DND-41 (cell line): ENCODE measurements around the gene E2F2.

Source experiments
- ATAC-seq: fragments of 200-7000 bp; cut with Tn5 transposase; 3 replicates; pipeline ENCODE4 v1.9.1; 2021; ENCODE audit warnings: low read depth; ENCODE audit not compliant: insufficient read depth
- DNase-seq: peaks from one replicate; pipeline ENCODE4 v3.0.0-alpha.2; 2020
- H2AFZ ChIP-seq: 2 replicates; pipeline ENCODE4 v1.6.0; 2012; ENCODE audit warnings: low read depth, low read length
- H3K27ac ChIP-seq: 2 replicates; pipeline ENCODE4 v1.5.1; 2012; ENCODE audit warnings: low read length, inconsistent platforms
- H3K27me3 ChIP-seq: fragments of 200-600 bp; sonication (generic); 2 replicates; pipeline ENCODE4 v1.6.0; 2012; ENCODE audit warnings: low read length, mild to moderate bottlenecking, inconsistent platforms; ENCODE audit not compliant: insufficient read depth, poor library complexity
- H3K36me3 ChIP-seq: 2 replicates; pipeline ENCODE4 v1.5.1; 2012; ENCODE audit warnings: low read length, inconsistent platforms; ENCODE audit not compliant: insufficient read depth
- H3K4me1 ChIP-seq: 2 replicates; pipeline ENCODE4 v1.5.1; 2012; ENCODE audit warnings: mild to moderate bottlenecking, low read length; ENCODE audit not compliant: insufficient read depth
- H3K4me2 ChIP-seq: 2 replicates; pipeline ENCODE4 v1.6.0; 2012; ENCODE audit warnings: mild to moderate bottlenecking, moderate library complexity, low read length, inconsistent platforms; ENCODE audit not compliant: insufficient read depth
- H3K4me3 ChIP-seq, 2 experiments: fragments of 200-600 bp in 1 of 2; shearing (Covaris generic) in 1 of 2; 2 replicates each; pipeline ENCODE4 v1.5.1; 2012 to 2016; ENCODE audit warnings: inconsistent platforms in 2 of 2, low read length in 2 of 2, mild to moderate bottlenecking in 2 of 2, low read depth in 1 of 2, moderate library complexity in 1 of 2
- H3K79me2 ChIP-seq: 2 replicates; pipeline ENCODE4 v1.6.0; 2012; ENCODE audit warnings: low read length, inconsistent platforms; ENCODE audit not compliant: insufficient read depth
- H3K9ac ChIP-seq: 2 replicates; pipeline ENCODE4 v1.6.0; 2012; ENCODE audit warnings: low read depth, mild to moderate bottlenecking, inconsistent platforms, low read length, moderate library complexity
- H3K9me3 ChIP-seq: 2 replicates; pipeline ENCODE4 v1.5.1; 2012; ENCODE audit warnings: low read length, moderate library complexity, mild to moderate bottlenecking, inconsistent platforms; ENCODE audit not compliant: insufficient read depth, severe bottlenecking
- H4K20me1 ChIP-seq: 2 replicates; pipeline ENCODE4 v1.6.0; 2012; ENCODE audit warnings: low read length; ENCODE audit not compliant: insufficient read depth
- EZH2 ChIP-seq: IDR thresholded peaks from 3 replicates; pipeline ENCODE4 v1.6.1; 2012; ENCODE audit warnings: borderline replicate concordance, low read depth, mild to moderate bottlenecking, moderate library complexity, low read length, inconsistent platforms; ENCODE audit not compliant: severe bottlenecking
- TF ChIP-seq, protein P1 (sequence below): IDR thresholded peaks from 2 replicates; pipeline ENCODE4 v1.5.1; 2012; ENCODE audit warnings: borderline replicate concordance, low read length, moderate library complexity, mild to moderate bottlenecking; ENCODE audit not compliant: poor library complexity, severe bottlenecking; ENCODE audit errors: extremely low read depth

Gene E2F2, protein sequence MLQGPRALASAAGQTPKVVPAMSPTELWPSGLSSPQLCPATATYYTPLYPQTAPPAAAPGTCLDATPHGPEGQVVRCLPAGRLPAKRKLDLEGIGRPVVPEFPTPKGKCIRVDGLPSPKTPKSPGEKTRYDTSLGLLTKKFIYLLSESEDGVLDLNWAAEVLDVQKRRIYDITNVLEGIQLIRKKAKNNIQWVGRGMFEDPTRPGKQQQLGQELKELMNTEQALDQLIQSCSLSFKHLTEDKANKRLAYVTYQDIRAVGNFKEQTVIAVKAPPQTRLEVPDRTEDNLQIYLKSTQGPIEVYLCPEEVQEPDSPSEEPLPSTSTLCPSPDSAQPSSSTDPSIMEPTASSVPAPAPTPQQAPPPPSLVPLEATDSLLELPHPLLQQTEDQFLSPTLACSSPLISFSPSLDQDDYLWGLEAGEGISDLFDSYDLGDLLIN

DNA sequence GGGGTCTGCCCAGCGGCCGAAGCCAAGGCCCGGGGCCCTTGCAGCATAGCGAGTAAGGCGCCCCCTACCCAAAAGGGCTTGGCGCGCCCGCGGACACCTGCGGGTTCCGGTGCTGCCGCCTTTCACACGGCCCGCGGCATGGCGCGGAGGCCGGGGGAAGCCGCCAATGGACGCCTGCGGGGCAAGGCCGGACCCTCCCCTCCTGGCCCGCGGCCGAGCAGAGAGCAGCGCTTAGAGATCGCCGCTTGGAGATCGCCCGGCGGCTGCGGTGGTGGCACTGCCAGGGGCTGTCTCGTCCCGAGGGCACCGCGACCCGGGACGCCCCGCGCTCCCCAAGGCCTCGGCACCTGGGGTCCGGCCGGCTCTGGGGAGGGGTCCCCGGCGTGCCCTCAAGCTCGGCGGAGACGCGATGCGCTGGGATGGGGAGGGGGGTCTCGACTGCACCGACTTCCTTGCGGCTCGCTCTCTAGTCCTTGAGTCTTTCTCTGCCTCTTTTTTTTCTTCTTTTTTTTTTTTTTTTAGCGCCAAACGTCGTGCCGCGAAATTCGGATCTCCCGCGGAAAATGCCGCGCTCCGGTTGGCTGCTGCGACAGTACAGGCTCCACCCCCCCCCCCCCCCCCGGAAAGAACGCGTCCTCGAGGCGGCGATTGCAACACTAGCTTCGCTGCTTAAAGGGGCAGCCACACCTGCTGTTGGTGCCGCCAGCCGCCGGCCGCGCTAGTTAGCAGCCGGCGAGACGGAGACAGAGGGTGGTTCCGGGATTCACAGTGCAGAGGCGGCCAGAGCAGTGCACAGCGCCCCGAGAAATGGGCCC, at the start of gene E2F2:
Gene E2F2 (minus strand): TSS at position 487 of the 815 bp plus-strand sequence. CDS start 440 bp downstream, at position 47.
- DNase-seq (peak; percentile 90), ATAC-seq (peak; percentile 71)
- Histone ChIP-seq H3K9me3 (no peaks in the 10 kb centered on the region), H3K27me3 (no peaks in the 10 kb centered on the region), H2AFZ (peak within 1 kb of the TSS; percentile 69), H3K4me3 (peak within 1 kb of the TSS; percentile 78 to 80), H3K27ac (peak within 1 kb of the TSS; percentile 93), H3K36me3 (peaks cover 35% of the 10 kb centered on the region), H3K4me1 (peaks cover 52% of the 10 kb centered on the region), H3K79me2 (peaks cover 54% of the 10 kb centered on the region), H4K20me1 (peaks cover 34% of the 10 kb centered on the region), H3K4me2 (peak within 1 kb of the TSS; percentile 90), H3K9ac (peak within 1 kb of the TSS; percentile 94)
- TF ChIP-seq, protein P1, sequence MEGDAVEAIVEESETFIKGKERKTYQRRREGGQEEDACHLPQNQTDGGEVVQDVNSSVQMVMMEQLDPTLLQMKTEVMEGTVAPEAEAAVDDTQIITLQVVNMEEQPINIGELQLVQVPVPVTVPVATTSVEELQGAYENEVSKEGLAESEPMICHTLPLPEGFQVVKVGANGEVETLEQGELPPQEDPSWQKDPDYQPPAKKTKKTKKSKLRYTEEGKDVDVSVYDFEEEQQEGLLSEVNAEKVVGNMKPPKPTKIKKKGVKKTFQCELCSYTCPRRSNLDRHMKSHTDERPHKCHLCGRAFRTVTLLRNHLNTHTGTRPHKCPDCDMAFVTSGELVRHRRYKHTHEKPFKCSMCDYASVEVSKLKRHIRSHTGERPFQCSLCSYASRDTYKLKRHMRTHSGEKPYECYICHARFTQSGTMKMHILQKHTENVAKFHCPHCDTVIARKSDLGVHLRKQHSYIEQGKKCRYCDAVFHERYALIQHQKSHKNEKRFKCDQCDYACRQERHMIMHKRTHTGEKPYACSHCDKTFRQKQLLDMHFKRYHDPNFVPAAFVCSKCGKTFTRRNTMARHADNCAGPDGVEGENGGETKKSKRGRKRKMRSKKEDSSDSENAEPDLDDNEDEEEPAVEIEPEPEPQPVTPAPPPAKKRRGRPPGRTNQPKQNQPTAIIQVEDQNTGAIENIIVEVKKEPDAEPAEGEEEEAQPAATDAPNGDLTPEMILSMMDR = peak; percentile 56
- TF ChIP-seq EZH2 = no peak

DNA sequence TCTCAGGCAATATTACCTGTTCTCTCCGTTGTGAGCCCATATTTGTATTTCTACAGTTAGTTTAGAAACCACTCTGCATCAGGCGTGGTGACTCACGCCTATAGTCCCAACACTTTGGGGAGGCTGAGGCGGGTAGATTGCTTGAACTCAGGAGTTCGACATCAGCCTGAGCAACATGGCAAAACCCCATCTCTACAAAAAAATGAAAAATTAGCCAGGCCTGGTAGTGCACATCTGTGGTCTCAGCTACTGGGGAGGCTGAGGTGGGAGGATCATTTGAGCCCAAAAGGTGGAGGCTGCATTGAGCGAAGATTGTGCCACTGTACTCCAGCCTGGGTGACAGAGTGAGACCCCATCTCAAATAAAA, 47.9 kb upstream of the E2F2 start:
- ATAC-seq (no peak), DNase-seq (no peak)
- H3K4me3 ChIP-seq = no peak overlapping the region
- no peaks in the 10 kb centered on the region for H3K79me2 ChIP-seq
- no peak overlapping the region for H2AFZ ChIP-seq
- no peak overlapping the region for H3K9ac ChIP-seq
- H3K36me3 ChIP-seq = no peaks in the 10 kb centered on the region
- no peak overlapping the region for H3K4me2 ChIP-seq
- H3K9me3 ChIP-seq = no peaks in the 10 kb centered on the region
- no peaks in the 10 kb centered on the region for H3K27me3 ChIP-seq
- TF ChIP-seq, protein P1 = no peak
- TF ChIP-seq EZH2 = no peak
- no peaks in the 10 kb centered on the region for H3K4me1 ChIP-seq
- no peaks in the 10 kb centered on the region for H4K20me1 ChIP-seq
- H3K27ac ChIP-seq = no peak overlapping the region

DNA sequence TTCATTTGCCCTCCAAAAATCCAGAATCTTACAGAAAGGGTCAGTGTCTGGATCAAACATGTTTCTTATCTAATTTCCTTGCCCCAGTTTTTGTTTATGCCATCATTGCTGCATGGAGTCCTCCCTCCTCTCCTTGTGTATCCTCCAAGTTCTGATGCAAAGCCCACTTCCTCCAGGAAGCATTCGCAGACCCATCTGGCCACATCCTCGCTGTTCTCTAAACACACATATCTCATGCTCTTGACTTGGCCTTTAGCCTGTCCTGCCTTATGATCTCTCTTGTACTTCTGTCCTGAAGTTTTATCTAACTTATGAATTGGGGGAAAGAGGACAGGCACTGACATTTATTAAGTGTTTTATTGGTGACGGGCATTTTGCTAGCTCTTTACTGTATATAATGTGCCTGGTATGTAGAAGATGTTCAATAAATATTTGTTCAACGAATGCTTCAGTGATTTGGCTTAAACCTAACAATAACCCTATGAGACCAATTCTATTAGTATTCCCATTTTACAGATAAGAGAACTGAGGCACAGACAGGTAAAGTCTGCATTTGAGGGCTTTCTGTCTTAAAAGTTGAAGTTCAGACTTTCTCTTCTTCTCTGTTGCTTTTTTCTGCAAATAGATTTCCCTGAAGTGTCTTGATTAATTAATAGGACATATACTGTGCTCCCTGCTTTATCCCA, 47.4 kb upstream of the E2F2 start:
- no peaks in the 10 kb centered on the region for H3K4me1 ChIP-seq
- peak; percentile 47; the same call in 1 of the 3 replicates for ATAC-seq
- no peak overlapping the region for H3K4me2 ChIP-seq
- H4K20me1 ChIP-seq = no peaks in the 10 kb centered on the region
- H3K27me3 ChIP-seq = no peaks in the 10 kb centered on the region
- TF ChIP-seq, protein P1 = no peak
- TF ChIP-seq EZH2 = no peak
- no peaks in the 10 kb centered on the region for H3K36me3 ChIP-seq
- no peak for DNase-seq
- no peak overlapping the region for H3K9ac ChIP-seq
- no peak overlapping the region for H3K4me3 ChIP-seq
- no peak overlapping the region for H2AFZ ChIP-seq
- no peaks in the 10 kb centered on the region for H3K79me2 ChIP-seq
- H3K27ac ChIP-seq = no peak overlapping the region
- no peaks in the 10 kb centered on the region for H3K9me3 ChIP-seq
